ENCODE results near the gene ADAMTS7.

The ADAMTS7 gene

DNA sequence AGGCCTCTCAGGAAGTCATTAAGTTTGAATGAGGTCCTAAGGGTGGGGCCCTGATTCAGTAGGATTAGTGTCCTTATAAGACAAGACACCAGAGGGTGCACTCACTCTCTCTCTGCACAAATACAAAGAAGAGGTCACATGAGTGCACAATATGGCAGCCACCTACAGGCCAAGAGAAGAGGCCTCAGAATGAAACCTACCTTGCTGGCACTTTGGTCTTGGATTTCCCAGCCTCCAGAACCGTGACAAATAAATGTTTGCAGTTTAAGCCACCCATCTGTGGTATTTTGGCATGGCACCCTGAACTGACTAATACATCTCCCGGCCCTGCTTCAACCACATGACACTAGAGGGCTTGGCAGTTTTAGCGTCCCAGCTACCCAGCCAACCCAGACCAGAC lies 96.4 kb downstream of the ADAMTS7 start:
- DNase-seq = no peak

DNA sequence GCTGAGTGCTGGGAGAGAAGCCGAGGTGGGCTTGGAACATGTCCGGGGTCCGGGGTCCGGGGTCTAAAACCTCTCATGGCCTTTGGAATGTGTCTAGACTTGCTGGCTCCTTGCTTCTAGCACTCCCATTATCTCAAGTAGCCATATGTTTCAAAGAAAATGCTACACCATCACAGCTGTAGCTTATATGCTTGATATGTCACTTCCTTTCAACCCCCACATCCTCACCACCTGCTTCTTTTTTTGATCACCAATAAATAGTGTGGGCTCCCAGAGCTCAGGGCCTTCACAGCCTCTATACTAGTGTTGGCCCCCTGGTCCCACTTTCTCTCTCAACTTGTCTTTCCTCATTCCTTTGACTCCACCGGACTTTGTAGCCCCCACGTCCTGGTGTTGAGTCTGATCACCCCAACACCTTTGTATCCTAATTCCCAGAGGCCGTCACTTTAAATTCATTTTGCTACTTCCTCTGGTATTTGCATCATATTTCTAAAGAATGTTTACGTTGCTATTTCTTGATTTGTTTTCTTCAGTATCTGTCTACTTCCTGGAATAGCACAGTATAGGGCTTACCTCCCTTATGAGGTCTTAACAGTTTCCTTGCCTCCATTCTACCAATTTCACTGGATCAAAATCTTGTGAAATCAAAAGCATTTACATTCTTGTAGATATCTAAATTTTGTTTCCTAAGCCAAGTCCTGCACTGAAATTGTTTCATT lies 98.3 kb downstream of the ADAMTS7 start:
- no peak for DNase-seq

GRCh38 chr15:78711638-78712037 lies 99.6 kb downstream of the ADAMTS7 start:
- DNase-seq = no peak

GRCh38 chr15:78709263-78709882 lies 101.9 kb downstream of the ADAMTS7 start:
- peak; percentile 44 to 84 for DNase-seq

Measured in NCI-H526 (cell line).